Measurements from ENCODE around the gene PARD3B. TPM values are rescaled to one million over a fixed set of nuclear protein-coding genes. Genes with fewer than 3 reads are reported as not detected.

PARD3B gene
- total RNA-seq, 1 experiment from 2014 or later: 7.6 TPM

- DNase-seq (ENCODE audit: low spot score): no peak
- Histone ChIP-seq H3K4me1 (ENCODE audit: insufficient read depth, low read length, poor library complexity, severe bottlenecking) (no peaks in the 10 kb centered on the region), H3K36me3 (ENCODE audit: insufficient read depth, low read length, poor library complexity, severe bottlenecking) (no peaks in the 10 kb centered on the region), H3K27ac (ENCODE audit: low read depth, low read length, poor library complexity, severe bottlenecking) (no peak overlapping the region), H3K4me3 (ENCODE audit: low read depth, low read length, poor library complexity, severe bottlenecking) (no peak overlapping the region), H3K9me3 (ENCODE audit: low read depth, low read length, poor library complexity, severe bottlenecking) (no peaks in the 10 kb centered on the region), H3K27me3 (replicated peaks; ENCODE audit: insufficient read depth, low read depth, low read length, poor library complexity) (no peaks in the 10 kb centered on the region)
- intact Hi-C loops (cut with micrococcal nuclease; ENCODE audit: unreplicated experiment): no loop called here
- ChIA-PET POLR2A (ENCODE audit: low non-redundant PET) (no interaction called here), CTCF (no interaction called here)
- TF ChIP-seq, protein P1, sequence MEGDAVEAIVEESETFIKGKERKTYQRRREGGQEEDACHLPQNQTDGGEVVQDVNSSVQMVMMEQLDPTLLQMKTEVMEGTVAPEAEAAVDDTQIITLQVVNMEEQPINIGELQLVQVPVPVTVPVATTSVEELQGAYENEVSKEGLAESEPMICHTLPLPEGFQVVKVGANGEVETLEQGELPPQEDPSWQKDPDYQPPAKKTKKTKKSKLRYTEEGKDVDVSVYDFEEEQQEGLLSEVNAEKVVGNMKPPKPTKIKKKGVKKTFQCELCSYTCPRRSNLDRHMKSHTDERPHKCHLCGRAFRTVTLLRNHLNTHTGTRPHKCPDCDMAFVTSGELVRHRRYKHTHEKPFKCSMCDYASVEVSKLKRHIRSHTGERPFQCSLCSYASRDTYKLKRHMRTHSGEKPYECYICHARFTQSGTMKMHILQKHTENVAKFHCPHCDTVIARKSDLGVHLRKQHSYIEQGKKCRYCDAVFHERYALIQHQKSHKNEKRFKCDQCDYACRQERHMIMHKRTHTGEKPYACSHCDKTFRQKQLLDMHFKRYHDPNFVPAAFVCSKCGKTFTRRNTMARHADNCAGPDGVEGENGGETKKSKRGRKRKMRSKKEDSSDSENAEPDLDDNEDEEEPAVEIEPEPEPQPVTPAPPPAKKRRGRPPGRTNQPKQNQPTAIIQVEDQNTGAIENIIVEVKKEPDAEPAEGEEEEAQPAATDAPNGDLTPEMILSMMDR (conservative IDR thresholded peaks at IDR 0.05; ENCODE audit: low read depth, low read length): no peak
- no peak for TF ChIP-seq EZH2 (IDR thresholded peaks at IDR 0.05; ENCODE audit: borderline replicate concordance, low read depth, low read length, poor library complexity, severe bottlenecking)
- BruUV-seq (replicated peaks): no TSS peak
These were observed 515.0 kb downstream of the PARD3B start for GRCh38 chr2:205060269-205060668.

- intact Hi-C loops (cut with micrococcal nuclease; ENCODE audit: unreplicated experiment): no loop called here
- ChIA-PET CTCF (no interaction called here), POLR2A (ENCODE audit: low non-redundant PET) (no interaction called here)
- H3K27me3 ChIP-seq (replicated peaks; ENCODE audit: insufficient read depth, low read depth, low read length, poor library complexity): no peaks in the 10 kb centered on the region
- no peak overlapping the region for H3K27ac ChIP-seq (ENCODE audit: low read depth, low read length, poor library complexity, severe bottlenecking)
- no peak for TF ChIP-seq EZH2 (IDR thresholded peaks at IDR 0.05; ENCODE audit: borderline replicate concordance, low read depth, low read length, poor library complexity, severe bottlenecking)
- TF ChIP-seq, protein P1 (conservative IDR thresholded peaks at IDR 0.05; ENCODE audit: low read depth, low read length): no peak
- no peak overlapping the region for H3K4me3 ChIP-seq (ENCODE audit: low read depth, low read length, poor library complexity, severe bottlenecking)
- H3K4me1 ChIP-seq (ENCODE audit: insufficient read depth, low read length, poor library complexity, severe bottlenecking): no peaks in the 10 kb centered on the region
- no peaks in the 10 kb centered on the region for H3K36me3 ChIP-seq (ENCODE audit: insufficient read depth, low read length, poor library complexity, severe bottlenecking)
- no peaks in the 10 kb centered on the region for H3K9me3 ChIP-seq (ENCODE audit: low read depth, low read length, poor library complexity, severe bottlenecking)
- no peak for DNase-seq (ENCODE audit: low spot score)
- no TSS peak for BruUV-seq (replicated peaks)
These were observed 520.8 kb downstream of the PARD3B start for GRCh38 chr2:205066081-205066480.

DNA sequence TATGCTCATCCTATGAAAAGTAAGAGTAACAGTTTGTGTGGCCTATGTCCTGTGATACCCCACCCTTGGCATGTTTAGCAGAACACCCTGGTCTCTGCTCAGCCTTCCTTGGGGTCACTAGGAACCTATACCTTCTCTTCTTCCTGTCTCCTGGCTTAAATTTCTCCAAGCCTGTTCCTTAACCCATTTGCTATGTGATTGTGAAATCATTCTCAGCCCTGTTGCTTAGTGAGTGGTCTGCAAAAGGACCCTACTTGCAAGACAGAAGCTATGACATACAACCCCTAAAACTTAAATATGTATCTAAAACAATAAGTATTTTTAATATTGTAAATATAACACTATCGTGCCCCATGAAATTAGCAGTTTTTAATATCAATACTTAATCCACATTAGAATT, 524.7 kb downstream of the PARD3B start:
- no TSS peak for BruUV-seq (replicated peaks)
- Histone ChIP-seq H3K4me1 (ENCODE audit: insufficient read depth, low read length, poor library complexity, severe bottlenecking) (no peaks in the 10 kb centered on the region), H3K27me3 (replicated peaks; ENCODE audit: insufficient read depth, low read depth, low read length, poor library complexity) (no peaks in the 10 kb centered on the region), H3K4me3 (ENCODE audit: low read depth, low read length, poor library complexity, severe bottlenecking) (no peak overlapping the region), H3K9me3 (ENCODE audit: low read depth, low read length, poor library complexity, severe bottlenecking) (no peaks in the 10 kb centered on the region), H3K27ac (ENCODE audit: low read depth, low read length, poor library complexity, severe bottlenecking) (no peak overlapping the region), H3K36me3 (ENCODE audit: insufficient read depth, low read length, poor library complexity, severe bottlenecking) (no peaks in the 10 kb centered on the region)
- no peak for TF ChIP-seq EZH2 (IDR thresholded peaks at IDR 0.05; ENCODE audit: borderline replicate concordance, low read depth, low read length, poor library complexity, severe bottlenecking)
- TF ChIP-seq, protein P1 (conservative IDR thresholded peaks at IDR 0.05; ENCODE audit: low read depth, low read length): no peak
- intact Hi-C loops (cut with micrococcal nuclease; ENCODE audit: unreplicated experiment): no loop called here
- ChIA-PET POLR2A (ENCODE audit: low non-redundant PET) (no interaction called here), CTCF (no interaction called here)
- DNase-seq (ENCODE audit: low spot score): no peak

All from A673 (cell line).